ENCODE measurements around the gene TEAD1.
A peak's percentile ranks its signal among the peaks of the same experiment; 100 is the strongest.

The TEAD1 gene

DNA sequence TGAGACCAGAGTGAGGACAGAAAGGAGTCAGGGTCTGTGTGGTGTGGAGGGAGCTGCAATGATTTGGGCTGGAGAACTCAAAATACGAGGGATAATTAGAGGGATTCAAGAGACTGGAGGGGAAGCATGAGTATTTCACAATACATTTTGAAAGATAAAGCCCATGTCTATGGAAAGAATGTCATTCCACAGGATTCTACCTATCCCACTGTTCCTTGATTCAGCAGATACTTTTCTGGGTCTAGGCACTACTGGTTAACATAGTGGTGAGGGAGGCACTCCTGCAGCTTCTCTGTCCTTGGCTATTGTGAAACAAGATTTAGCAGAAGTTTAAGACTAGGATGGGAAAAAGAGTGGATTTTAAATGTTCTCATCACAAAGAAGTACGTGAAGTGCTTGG is 262.0 kb downstream of the TEAD1 start:
- TF ChIP-seq CTCF (IDR thresholded peaks at IDR 0.05; ENCODE audit: low read depth, low read length) = no peak
- DNase-seq (ENCODE audit: low read depth, low spot score) = no peak
- in situ Hi-C loops (cut with HindIII; ENCODE audit: low sequenced_read_pairs) = no loop called here
- H3K4me3 ChIP-seq (ENCODE audit: low read depth, low read length) = no peak overlapping the region

GRCh38 chr11:12938590-12939247 is 264.5 kb downstream of the TEAD1 start:
- in situ Hi-C loops (cut with HindIII; ENCODE audit: low sequenced_read_pairs) = no loop called here
- no peak overlapping the region for H3K4me3 ChIP-seq (ENCODE audit: low read depth, low read length)
- TF ChIP-seq CTCF (IDR thresholded peaks at IDR 0.05; ENCODE audit: low read depth, low read length) = no peak
- no peak for DNase-seq (ENCODE audit: low read depth, low spot score)

DNA sequence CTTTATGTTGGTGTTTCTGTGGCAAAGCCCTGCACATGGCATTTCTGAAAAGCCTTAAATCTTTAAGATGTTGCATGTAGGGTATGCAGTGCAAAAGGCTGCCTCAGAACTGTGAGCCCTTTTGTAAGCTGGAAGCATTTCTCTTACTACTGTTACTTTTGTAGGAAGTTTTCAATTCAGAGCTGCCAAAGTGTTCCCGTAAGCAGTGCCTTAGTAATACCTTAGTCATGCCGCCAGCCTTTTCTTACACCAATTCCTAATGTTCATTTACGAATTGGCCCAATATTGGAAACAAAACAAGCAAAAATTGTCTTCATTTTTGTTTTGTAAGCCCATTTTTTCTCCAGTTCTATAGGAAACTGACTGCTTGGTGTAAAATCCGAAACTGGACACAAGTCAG is 267.4 kb downstream of the TEAD1 start:
- no peak overlapping the region for H3K4me3 ChIP-seq (ENCODE audit: low read depth, low read length)
- TF ChIP-seq CTCF (IDR thresholded peaks at IDR 0.05; ENCODE audit: low read depth, low read length) = no peak
- DNase-seq (ENCODE audit: low read depth, low spot score) = peak; percentile 79
- in situ Hi-C loops (cut with HindIII; ENCODE audit: low sequenced_read_pairs) = no loop called here

- peak; percentile 87 for DNase-seq (ENCODE audit: low read depth, low spot score)
- in situ Hi-C loops (cut with HindIII; ENCODE audit: low sequenced_read_pairs) = no loop called here
- TF ChIP-seq CTCF (IDR thresholded peaks at IDR 0.05; ENCODE audit: low read depth, low read length) = peak; percentile 42
- no peak overlapping the region for H3K4me3 ChIP-seq (ENCODE audit: low read depth, low read length)
Observed at GRCh38 chr11:12942157-12942556, 267.9 kb downstream of the TEAD1 start.

DNA sequence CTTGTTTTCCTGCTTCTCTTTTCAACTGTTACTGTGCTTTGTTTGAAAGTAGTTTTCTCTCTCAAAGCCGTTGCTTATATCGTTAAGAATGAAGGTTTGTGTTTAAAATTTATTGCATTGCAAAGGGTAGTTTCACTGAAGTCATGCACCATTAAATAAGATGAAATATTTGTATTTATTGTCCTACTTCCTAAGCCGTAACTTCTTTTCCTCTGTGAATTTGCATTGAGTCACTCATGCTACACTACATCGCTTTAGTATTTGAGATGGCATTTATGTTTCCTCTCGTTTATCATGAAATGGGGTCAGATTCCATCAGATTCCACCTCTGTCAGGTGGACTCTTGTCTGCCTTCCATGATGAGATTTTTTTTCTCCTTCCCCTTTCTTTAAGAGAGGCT is 269.1 kb downstream of the TEAD1 start:
- no peak for TF ChIP-seq CTCF (IDR thresholded peaks at IDR 0.05; ENCODE audit: low read depth, low read length)
- H3K4me3 ChIP-seq (ENCODE audit: low read depth, low read length) = no peak overlapping the region
- no peak for DNase-seq (ENCODE audit: low read depth, low spot score)
- in situ Hi-C loops (cut with HindIII; ENCODE audit: low sequenced_read_pairs) = no loop called here

DNA sequence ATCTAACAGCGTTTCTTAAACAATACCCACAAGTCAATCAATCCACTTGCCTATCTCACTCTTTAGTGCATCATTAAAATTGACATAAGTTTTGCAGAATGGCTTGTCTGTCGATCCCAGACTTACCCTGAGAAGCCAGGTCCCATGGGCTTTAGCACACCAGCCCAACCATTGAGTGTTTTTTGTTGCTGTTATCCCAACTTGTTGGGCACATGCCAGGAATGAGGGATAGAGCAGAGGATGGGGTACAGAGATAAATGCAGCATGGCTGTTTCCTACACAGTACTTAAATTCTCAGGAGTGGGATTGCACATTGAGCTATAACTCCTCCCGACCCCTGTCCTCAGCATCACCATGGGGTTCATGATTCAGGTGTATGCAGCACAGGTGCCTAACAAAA is 270.7 kb downstream of the TEAD1 start:
- in situ Hi-C loops (cut with HindIII; ENCODE audit: low sequenced_read_pairs) = no loop called here
- H3K4me3 ChIP-seq (ENCODE audit: low read depth, low read length) = no peak overlapping the region
- DNase-seq (ENCODE audit: low read depth, low spot score) = no peak
- TF ChIP-seq CTCF (IDR thresholded peaks at IDR 0.05; ENCODE audit: low read depth, low read length) = no peak
